HepG2 (cell line): Measurements from ENCODE around the gene PCAT7. TPM values are rescaled to one million over a fixed set of nuclear protein-coding genes. Genes with fewer than 3 reads are reported as not detected.

ENCODE experiments used
- CEBPB ChIP-seq: IDR thresholded peaks from 2 replicates; pipeline ENCODE4 v1.6.1; 2011; ENCODE audit warnings: low read depth, low read length, improper control_type of control experiment, borderline replicate concordance
- CEBPG ChIP-seq: IDR thresholded peaks from 2 replicates; pipeline ENCODE4 v1.6.1; 2016
- ESRRA ChIP-seq: sonication (generic); formaldehyde crosslinking; IDR thresholded peaks from 2 replicates; pipeline ENCODE4 v1.5.1; 2020; ENCODE audit warnings: mild to moderate bottlenecking, low read depth, missing genetic modification reagents
- HNRNPH1 ChIP-seq: fragments of 200-400 bp; formaldehyde crosslinking; optimal IDR thresholded peaks from 2 replicates; pipeline ENCODE3; 2017; ENCODE audit warnings: mild to moderate bottlenecking, low read depth, low read length
- PTBP1 ChIP-seq: fragments of 200-400 bp; formaldehyde crosslinking; IDR thresholded peaks from 2 replicates; pipeline ENCODE4 v1.6.1; 2018; ENCODE audit warnings: low read length, low read depth; ENCODE audit not compliant: poor library complexity, severe bottlenecking
- SALL1 ChIP-seq: sonication (generic); formaldehyde crosslinking; IDR thresholded peaks from 2 replicates; pipeline ENCODE4 v1.8.0; 2022; ENCODE audit warnings: mild to moderate bottlenecking, missing genetic modification reagents
- SOX5 ChIP-seq: IDR thresholded peaks from 2 replicates; pipeline ENCODE4 v1.6.1; 2016; ENCODE audit warnings: borderline replicate concordance
- SPEN ChIP-seq: sonication (generic); formaldehyde crosslinking; IDR thresholded peaks from 2 replicates; pipeline ENCODE4 v1.5.1; 2020; ENCODE audit warnings: low read depth, mild to moderate bottlenecking, missing genetic modification reagents
- ZBTB7A ChIP-seq: sonication (generic); formaldehyde crosslinking; IDR thresholded peaks from 2 replicates; pipeline ENCODE4 v1.8.0; 2022; ENCODE audit warnings: mild to moderate bottlenecking, missing genetic modification reagents
- ZEB1 ChIP-seq: IDR thresholded peaks from 2 replicates; pipeline ENCODE4 v1.6.1; 2012; ENCODE audit warnings: mild to moderate bottlenecking, low read depth, inconsistent platforms; ENCODE audit not compliant: insufficient replicate concordance
- ZMAT3 ChIP-seq: sonication (generic); formaldehyde crosslinking; conservative IDR thresholded peaks from 2 replicates; pipeline ENCODE4 v1.7.0; 2021; ENCODE audit warnings: missing genetic modification reagents
- ZNF138 ChIP-seq: sonication (generic); formaldehyde crosslinking; IDR thresholded peaks from 2 replicates; pipeline ENCODE4 v1.5.0; 2020; ENCODE audit warnings: mild to moderate bottlenecking, low read depth, missing genetic modification reagents
- ZNF446 ChIP-seq: sonication (generic); formaldehyde crosslinking; IDR thresholded peaks from 2 replicates; pipeline ENCODE4 v1.5.0; 2020; ENCODE audit warnings: mild to moderate bottlenecking, missing genetic modification reagents
- ZNF605 ChIP-seq: sonication (generic); formaldehyde crosslinking; IDR thresholded peaks from 2 replicates; pipeline ENCODE4 v1.8.0; 2022; ENCODE audit warnings: mild to moderate bottlenecking, missing genetic modification reagents
- ZNF792 ChIP-seq: IDR thresholded peaks from 2 replicates; pipeline ENCODE4 v1.6.1; 2016
- ZSCAN29 ChIP-seq: sonication (generic); formaldehyde crosslinking; conservative IDR thresholded peaks from 2 replicates; pipeline ENCODE4 v1.4.0; 2020; ENCODE audit warnings: mild to moderate bottlenecking, missing genetic modification reagents
- polyA plus RNA-seq, 8 experiments: library from polyadenylated mRNA; depleted of rRNA in 3 of 8; stranded (reverse) in 7 of 8; unstranded in 1 of 8; fragments of >200 nt; fragmentation: Illumina TruSeq in 4 of 8; extraction: Trizol in 4 of 8; gene quantifications; 2 replicates each; pipeline versions ENCODE4 v1.2.1 to v1.2.3, GENCODE V29; 2011 to 2016; ENCODE audit warnings: low read depth in 4 of 8, missing spikeins in 1 of 8, mixed read lengths in 1 of 8; ENCODE audit not compliant: insufficient read depth in 1 of 8
- total RNA-seq, 5 experiments: library from RNA; depleted of rRNA; stranded (reverse); fragments of >200 nt; fragmentation: Illumina TruSeq; extraction: Trizol; gene quantifications; 2 replicates each; pipeline ENCODE4 v1.2.3, GENCODE V29; 2016; ENCODE audit warnings: low read depth in 1 of 5
- TF ChIP-seq, protein P1 (sequence below): sonication (generic); formaldehyde crosslinking; conservative IDR thresholded peaks from 2 replicates; pipeline ENCODE4 v1.4.0; 2020; ENCODE audit warnings: missing genetic modification reagents
- TF ChIP-seq, protein P2 (sequence below): sonication (generic); formaldehyde crosslinking; conservative IDR thresholded peaks from 2 replicates; pipeline ENCODE4 v1.4.0; 2020; ENCODE audit warnings: mild to moderate bottlenecking, missing genetic modification reagents, moderate library complexity
- TF ChIP-seq, protein P3 (sequence below): sonication (generic); formaldehyde crosslinking; IDR thresholded peaks from 2 replicates; pipeline ENCODE4 v1.8.0; 2022; ENCODE audit warnings: missing genetic modification reagents, mild to moderate bottlenecking, borderline replicate concordance

The PCAT7 gene
- total and polyA plus RNA-seq, 2 of the 13 experiments (the other 11 are each of a cell fraction or from before 2014, with no cell fraction given), result 2.3 to 3.9 TPM

DNA sequence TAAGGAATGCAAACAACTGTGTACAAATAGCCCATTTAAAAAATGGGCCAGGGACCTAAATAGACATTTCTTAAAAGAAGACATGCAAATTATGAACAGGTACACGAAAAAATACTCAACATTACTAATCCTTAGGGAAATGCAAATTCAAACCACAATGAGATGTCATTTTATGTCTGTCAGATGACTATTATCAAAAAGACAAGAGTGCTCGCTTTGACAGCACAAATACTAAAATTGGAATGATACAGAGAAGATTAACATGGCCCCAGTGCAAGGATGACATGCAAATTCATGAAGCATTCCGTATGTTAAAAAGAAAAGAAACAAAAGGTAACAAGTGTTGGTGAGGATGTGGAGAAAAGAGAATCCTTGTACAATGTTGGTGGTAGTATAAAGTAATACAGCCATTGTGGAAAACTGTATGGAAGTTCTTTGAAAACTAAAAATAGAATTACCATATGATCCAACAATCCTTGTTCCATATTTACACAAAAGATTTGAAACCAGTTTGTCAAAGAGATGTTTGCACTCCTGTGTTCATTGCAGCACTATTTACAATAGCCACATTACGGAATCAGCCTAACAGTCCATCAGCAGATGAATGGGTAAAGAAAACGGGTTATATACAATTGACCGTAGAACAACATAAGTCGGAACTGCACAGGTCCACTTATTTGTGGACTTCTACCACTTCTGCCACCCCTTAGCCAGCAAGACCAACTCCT, 47.2 kb upstream of the PCAT7 start (continued):
- TF ChIP-seq ZSCAN29 (CRISPR knock-in tag) (peak; percentile 95), SPEN (no peak), CEBPB (peak; percentile 85; the same call in 1 of the 2 replicates), ZNF446 (CRISPR knock-in tag) (no peak), CEBPG (CRISPR knock-in tag) (peak; percentile 76), ZNF138 (CRISPR knock-in tag) (no peak), ZNF792 (peak; percentile 39; the same call in 1 of the 2 replicates), SOX5 (CRISPR knock-in tag) (peak; percentile 90; the same call in 1 of the 2 replicates), ZMAT3 (CRISPR knock-in tag) (no peak), HNRNPH1 (no peak), PTBP1 (no peak), ESRRA (CRISPR knock-in tag) (no peak), ZBTB7A (CRISPR knock-in tag) (no peak), SALL1 (CRISPR knock-in tag) (peak; percentile 48; the same call in 1 of the 2 replicates), ZEB1 (no peak), ZNF605 (CRISPR knock-in tag) (no peak)
- TF ChIP-seq, protein P1, sequence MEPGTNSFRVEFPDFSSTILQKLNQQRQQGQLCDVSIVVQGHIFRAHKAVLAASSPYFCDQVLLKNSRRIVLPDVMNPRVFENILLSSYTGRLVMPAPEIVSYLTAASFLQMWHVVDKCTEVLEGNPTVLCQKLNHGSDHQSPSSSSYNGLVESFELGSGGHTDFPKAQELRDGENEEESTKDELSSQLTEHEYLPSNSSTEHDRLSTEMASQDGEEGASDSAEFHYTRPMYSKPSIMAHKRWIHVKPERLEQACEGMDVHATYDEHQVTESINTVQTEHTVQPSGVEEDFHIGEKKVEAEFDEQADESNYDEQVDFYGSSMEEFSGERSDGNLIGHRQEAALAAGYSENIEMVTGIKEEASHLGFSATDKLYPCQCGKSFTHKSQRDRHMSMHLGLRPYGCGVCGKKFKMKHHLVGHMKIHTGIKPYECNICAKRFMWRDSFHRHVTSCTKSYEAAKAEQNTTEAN (CRISPR knock-in tag), result no peak
- TF ChIP-seq, protein P2, sequence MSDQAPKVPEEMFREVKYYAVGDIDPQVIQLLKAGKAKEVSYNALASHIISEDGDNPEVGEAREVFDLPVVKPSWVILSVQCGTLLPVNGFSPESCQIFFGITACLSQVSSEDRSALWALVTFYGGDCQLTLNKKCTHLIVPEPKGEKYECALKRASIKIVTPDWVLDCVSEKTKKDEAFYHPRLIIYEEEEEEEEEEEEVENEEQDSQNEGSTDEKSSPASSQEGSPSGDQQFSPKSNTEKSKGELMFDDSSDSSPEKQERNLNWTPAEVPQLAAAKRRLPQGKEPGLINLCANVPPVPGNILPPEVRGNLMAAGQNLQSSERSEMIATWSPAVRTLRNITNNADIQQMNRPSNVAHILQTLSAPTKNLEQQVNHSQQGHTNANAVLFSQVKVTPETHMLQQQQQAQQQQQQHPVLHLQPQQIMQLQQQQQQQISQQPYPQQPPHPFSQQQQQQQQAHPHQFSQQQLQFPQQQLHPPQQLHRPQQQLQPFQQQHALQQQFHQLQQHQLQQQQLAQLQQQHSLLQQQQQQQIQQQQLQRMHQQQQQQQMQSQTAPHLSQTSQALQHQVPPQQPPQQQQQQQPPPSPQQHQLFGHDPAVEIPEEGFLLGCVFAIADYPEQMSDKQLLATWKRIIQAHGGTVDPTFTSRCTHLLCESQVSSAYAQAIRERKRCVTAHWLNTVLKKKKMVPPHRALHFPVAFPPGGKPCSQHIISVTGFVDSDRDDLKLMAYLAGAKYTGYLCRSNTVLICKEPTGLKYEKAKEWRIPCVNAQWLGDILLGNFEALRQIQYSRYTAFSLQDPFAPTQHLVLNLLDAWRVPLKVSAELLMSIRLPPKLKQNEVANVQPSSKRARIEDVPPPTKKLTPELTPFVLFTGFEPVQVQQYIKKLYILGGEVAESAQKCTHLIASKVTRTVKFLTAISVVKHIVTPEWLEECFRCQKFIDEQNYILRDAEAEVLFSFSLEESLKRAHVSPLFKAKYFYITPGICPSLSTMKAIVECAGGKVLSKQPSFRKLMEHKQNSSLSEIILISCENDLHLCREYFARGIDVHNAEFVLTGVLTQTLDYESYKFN, result peak; percentile 79
- TF ChIP-seq, protein P3, sequence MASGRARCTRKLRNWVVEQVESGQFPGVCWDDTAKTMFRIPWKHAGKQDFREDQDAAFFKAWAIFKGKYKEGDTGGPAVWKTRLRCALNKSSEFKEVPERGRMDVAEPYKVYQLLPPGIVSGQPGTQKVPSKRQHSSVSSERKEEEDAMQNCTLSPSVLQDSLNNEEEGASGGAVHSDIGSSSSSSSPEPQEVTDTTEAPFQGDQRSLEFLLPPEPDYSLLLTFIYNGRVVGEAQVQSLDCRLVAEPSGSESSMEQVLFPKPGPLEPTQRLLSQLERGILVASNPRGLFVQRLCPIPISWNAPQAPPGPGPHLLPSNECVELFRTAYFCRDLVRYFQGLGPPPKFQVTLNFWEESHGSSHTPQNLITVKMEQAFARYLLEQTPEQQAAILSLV (CRISPR knock-in tag), result no peak
